ENCODE results near the gene CACNG1.
"Not testable (repeated sequence)": the region's sequence is repeated elsewhere in the genome, so short reads cannot be mapped to it uniquely, and the experiment has no call there.

CACNG1 gene

DNA sequence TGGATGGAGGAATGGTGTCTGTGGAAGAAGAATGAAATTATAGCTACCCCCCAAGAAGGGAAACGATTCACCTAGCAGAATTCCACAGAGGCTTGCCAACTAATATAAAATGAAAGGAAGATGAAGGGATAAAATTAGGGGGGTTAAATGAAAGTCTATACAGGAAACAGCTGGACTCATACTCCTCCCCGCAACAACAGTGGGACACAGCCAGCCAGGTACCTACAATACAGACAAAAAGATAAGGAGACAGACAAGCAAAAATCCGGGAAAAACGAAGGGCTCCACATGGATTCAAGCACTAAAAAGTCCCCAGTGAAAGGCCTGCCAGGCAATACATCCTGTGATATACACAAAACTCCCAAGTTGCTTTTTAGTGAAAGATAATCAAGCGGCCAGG, 47.9 kb downstream of the CACNG1 start:
- H3K27ac ChIP-seq: no peak overlapping the region
- no peak for TF ChIP-seq ZFX (IDR thresholded peaks at IDR 0.05)
- TF ChIP-seq, protein P1, sequence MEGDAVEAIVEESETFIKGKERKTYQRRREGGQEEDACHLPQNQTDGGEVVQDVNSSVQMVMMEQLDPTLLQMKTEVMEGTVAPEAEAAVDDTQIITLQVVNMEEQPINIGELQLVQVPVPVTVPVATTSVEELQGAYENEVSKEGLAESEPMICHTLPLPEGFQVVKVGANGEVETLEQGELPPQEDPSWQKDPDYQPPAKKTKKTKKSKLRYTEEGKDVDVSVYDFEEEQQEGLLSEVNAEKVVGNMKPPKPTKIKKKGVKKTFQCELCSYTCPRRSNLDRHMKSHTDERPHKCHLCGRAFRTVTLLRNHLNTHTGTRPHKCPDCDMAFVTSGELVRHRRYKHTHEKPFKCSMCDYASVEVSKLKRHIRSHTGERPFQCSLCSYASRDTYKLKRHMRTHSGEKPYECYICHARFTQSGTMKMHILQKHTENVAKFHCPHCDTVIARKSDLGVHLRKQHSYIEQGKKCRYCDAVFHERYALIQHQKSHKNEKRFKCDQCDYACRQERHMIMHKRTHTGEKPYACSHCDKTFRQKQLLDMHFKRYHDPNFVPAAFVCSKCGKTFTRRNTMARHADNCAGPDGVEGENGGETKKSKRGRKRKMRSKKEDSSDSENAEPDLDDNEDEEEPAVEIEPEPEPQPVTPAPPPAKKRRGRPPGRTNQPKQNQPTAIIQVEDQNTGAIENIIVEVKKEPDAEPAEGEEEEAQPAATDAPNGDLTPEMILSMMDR (conservative IDR thresholded peaks at IDR 0.05): no peak

DNA sequence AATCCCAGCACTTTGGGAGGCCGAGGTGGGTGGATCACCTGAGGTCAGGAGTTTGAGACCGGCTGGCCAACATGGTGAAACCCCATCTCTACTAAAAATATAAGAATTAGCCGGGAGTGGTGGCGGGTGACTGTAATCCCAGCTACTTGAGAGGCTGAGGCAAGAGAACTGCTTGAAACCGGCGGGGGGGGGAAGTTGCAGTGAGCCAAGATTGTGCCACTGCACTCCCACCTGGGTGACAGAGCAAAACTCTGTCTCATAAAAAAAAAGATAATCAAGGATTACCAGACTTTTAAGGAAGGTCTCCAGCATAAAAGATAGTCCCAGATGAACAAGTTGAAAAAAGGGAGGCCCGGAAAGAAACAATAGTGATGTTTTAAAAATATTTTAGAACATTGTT, 48.4 kb downstream of the CACNG1 start:
- H3K27ac ChIP-seq: not testable (repeated sequence)

DNA sequence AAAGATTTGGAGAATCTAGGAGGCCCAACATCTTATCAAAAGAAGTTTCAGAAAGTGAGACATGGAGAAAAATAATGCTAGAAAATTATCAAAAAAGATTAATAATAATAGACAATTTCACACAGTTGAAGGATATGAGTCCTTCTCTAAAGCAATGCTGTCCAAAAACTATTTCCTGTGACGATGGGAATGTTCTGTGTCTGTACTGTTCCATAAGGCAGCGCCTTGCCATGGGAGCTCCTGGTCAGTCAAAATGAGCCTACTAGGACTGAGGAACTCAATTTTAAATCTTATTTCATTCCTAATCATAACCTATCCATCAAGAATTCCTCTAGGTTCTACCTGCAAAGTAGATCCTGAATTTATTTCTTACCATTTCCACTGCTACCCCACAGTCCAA, 49.0 kb downstream of the CACNG1 start:
- TF ChIP-seq, protein P1 (conservative IDR thresholded peaks at IDR 0.05): no peak
- no peak for TF ChIP-seq ZFX (IDR thresholded peaks at IDR 0.05)
- no peak overlapping the region for H3K27ac ChIP-seq

DNA sequence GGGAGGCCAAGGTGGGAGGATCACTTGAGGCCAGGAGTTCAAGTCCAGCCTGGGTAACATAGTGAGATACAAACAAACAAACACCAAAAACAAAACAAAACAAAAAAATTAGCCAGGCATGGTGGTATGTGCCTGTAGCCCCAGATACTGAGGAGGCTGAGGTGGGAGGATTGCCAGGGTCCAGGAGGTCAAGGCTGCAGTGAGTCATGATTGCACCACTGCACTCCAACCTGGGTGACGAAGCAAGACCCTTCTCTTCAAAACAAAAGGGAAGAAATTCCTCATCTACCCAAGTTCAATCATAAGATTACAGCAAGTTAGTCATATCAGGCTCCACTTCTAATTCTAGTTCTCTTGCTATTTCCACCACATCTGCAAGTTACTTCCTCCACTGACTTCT, 50.9 kb downstream of the CACNG1 start:
- not testable (repeated sequence) for H3K27ac ChIP-seq

DNA sequence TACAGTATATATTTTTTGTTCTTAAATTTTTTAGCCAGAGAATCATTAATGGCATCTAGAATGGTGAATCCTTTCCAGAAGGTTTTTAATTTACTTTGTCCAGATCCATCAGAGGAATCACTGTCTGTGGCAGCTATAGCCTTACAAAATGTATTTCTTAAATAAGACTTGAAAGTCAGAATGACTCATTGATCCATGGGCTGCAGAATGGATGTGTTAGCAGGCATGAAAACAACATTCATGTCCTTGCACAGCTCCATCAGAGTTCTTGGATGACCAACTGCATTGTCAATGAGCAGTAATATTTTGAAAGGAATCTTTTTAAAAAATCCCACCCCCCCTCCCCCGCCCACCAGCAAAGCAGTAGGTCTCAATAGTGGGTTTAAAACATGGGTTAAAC, 51.4 kb downstream of the CACNG1 start:
- TF ChIP-seq, protein P1 (conservative IDR thresholded peaks at IDR 0.05): no peak
- TF ChIP-seq ZFX (IDR thresholded peaks at IDR 0.05): no peak
- H3K27ac ChIP-seq: no peak overlapping the region

DNA sequence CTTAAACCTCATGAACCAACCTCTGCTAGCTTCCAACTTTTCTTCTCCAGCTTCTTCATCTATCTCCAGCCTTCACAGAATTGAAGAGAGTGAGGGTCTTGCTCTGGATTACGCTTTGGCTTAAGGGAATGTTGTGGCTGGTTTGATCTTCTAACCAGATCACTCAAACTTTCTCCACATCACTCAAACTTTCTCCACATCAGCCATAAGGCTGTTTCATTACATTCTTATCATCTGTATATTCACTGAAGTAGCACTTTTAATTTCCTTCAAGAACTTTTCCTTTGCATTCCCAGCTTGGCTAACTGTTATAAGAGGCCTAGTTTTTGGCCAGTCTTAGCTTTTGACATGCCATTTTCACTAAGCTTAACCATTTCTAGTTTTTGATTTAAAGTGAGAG, 52.3 kb downstream of the CACNG1 start:
- no peak overlapping the region for H3K27ac ChIP-seq
- TF ChIP-seq ZFX (IDR thresholded peaks at IDR 0.05): no peak
- TF ChIP-seq, protein P1 (conservative IDR thresholded peaks at IDR 0.05): no peak

DNA sequence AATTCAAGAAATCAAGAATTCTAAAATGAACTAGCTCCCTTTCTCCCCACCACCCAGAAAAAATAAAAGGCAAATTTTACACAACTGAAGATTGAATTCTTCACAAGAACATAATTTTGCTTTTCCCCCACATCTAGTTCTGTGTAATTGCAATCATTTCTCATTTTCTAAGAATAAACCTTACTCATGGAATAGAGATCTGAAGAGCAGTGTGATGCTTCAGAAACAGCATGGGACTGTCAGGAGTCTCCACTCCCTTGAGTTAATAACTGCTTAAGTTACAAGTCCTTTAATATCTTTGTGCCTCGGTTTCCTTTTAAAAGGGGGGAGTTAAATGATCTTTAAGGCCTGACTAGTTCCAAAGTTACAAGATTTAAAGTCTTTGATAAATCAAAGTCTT, 53.7 kb downstream of the CACNG1 start:
- TF ChIP-seq, protein P1 (conservative IDR thresholded peaks at IDR 0.05): no peak
- no peak for TF ChIP-seq ZFX (IDR thresholded peaks at IDR 0.05)
- no peak overlapping the region for H3K27ac ChIP-seq

DNA sequence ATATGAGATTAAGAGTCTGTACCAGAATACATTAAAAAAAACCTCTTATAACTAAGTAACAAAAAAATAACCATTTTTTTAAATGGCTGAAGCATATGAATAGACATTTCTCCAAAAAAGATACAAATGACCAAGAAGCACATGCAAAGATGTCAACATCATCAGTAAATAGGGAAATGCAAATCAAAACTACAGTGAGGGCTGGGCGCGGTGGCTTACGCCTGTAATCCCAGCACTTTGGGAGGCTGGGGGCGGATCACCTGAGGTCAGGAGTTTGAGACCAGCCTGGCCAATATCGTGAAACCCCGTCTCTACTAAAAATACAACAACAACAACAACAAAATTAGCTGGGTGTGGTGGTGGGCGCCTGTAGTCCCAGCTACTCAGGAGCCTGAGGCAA, 60.3 kb downstream of the CACNG1 start:
- H3K27ac ChIP-seq: not testable (repeated sequence)

DNA sequence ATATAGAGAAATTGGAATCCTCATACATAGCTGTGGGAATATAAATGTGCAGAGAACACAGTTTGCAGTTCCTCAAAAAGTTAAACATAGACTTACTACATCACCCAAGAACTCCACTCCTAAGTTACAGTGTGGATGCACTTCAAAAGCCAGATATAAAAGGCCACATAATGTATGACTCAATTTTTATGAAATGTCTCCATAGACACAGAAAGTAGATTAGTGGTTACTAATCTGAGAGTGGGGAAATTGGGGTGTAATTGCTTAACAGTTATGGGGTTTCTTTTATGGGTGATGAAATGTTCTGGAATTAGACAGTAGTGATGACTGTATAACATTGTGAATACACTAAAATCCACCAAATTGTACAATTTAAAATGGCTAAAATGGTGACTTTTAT, 60.9 kb downstream of the CACNG1 start:
- no peak overlapping the region for H3K27ac ChIP-seq
- TF ChIP-seq ZFX (IDR thresholded peaks at IDR 0.05): no peak
- TF ChIP-seq, protein P1 (conservative IDR thresholded peaks at IDR 0.05): no peak

All from C4-2B (cell line).